ENCODE results near the gene FOXRED2. TPM values are rescaled to one million over a fixed set of nuclear protein-coding genes. Genes with fewer than 3 reads are reported as not detected.
"Not testable (repeated sequence)": the region's sequence is repeated elsewhere in the genome, so short reads cannot be mapped to it uniquely, and the experiment has no call there.

The FOXRED2 gene
- total RNA-seq, 1 experiment from 2014 or later = 4.5 TPM

DNA sequence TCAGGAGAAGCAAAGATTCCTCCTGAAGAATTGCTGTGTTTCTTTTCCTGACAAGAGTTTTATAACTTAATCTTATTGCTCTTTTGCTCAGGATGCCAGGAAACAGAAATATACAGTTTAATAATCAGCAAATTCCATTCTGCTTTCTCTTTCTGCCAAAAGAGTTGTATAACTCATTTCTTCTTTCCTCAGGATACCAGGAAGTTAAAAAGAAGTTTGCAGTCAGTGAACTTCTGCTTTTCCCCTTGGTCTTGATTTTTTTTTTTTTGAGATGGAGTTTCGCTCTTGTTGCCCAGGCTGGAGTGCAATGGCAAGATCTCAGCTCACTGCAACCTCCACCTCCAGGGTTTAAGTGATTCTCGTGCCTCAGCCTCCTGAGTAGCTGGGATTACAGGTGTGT is 13.1 kb upstream of the FOXRED2 start:
- not testable (repeated sequence) for DNase-seq (ENCODE audit: low read depth)

DNA sequence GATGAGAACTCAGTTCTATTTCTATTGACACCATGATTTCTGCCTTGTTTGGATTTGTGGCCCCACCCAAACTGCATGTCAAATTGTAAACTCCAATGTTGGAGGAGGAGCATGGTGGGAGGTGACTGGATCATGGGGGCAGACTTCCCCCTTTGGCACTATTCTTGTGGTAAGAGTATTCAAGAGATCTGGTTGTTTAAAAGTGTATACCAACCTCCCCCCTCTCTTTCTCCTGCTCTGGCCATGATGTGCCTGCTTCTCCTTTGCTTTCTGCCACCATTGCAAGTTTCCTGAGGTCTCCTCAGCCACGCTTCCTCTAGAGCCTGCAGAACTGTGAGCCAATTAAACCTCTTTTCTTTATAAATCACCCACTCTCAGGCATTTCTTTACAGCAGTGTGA is 7.9 kb upstream of the FOXRED2 start:
- no peak for DNase-seq (ENCODE audit: low read depth)

DNA sequence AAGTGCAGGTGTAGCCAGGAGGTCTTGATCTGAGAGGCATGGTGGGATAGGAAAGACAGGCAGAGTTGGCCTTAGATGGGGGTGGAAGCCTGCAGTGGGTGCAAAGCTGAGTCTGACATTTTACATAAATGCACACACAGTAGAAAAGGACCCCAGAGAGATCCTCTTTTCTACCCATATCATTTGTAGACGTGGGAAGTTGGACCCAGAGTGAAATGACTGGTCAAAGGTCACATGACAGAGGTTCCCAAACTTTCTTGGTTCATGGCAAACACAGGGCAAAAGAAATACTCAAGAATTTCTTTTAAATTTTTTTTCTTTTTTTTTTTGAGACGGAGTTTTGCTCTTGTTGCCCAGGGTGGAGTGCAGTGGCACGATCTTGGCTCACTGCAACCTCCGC is 6.2 kb upstream of the FOXRED2 start:
- no peak for DNase-seq (ENCODE audit: low read depth)

DNA sequence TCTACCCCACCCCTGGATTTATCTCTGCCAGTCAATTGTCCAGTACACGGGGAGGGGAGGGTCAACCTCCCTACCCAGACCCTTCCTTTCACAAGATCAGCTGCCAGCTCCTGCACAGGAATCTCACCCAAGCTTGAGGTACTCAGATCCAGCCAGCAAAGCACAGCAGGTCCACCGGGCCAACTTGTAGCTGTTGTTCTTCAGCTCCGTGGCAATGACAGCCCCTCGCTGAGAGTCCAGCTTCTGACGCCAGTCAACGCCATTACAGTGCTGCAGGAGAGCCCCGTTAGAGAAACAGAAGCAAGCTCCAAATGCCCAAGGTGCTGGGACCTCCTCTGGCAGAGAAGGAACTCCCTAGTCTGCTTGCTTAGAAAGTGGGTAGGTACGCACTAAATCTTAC is 5.5 kb upstream of the FOXRED2 start:
- DNase-seq (ENCODE audit: low read depth) = no peak

DNA sequence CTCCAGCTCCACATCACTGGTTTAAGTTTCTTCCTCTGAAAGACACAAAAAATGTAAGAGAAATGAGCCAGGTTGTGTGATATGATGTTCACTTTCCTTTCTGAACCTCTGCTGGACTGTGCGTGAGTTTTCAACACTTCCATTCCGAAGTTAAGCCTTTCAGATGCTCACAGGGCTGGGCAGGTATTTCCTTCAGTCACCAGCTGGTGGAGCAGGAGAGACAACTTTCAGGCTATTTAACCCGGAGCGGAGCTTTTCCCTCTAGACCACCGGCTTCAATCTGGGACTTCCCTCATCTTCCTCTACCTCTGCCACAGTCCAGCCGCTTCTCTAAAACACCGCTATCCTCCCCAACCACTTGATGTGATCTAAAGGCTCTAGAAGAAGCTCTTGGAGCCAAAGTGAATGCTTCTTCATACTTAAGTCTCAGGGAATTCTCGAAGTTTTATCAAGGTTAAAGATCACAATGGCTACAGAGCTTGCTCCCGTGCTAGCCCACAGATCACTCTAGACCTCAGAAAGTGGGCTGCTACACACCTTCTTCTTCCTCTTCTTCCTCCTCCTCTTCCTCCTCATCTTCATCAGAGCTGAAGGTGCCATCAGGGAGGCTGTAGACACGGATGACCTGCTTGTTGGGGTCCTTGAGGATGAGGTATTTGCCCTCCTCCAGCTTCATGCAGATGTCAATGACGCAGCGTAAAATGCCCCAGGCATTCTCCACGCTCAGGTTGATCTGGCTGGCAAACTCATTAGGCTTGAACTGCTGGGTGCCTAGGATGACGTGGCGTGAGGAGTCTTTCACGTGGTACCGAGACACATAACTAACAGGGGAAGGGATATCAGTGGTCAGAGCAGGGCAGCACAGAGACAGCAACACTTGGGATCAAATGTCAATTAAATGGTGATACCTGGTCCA is 4.4 kb upstream of the FOXRED2 start:
- DNase-seq (ENCODE audit: low read depth) = peak; percentile 56

DNA sequence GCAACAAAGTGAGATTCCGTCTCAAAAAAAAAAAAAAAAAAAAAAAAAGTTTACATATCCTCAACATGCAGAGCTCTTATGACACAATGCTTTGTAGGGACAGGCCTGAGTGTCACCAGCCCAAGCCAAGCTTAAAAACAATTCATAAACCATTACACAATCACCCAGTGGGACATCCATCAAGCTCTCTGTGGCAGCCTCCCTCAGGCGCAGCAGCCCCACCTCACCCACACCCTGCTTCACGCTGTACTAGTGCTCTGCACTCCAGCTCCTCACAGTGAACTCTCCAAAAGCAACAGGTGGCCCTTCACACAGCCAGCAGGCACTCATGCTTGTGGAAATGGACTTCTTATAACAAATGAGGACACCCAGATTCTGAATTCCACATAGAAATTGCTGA is 3.5 kb upstream of the FOXRED2 start:
- DNase-seq (ENCODE audit: low read depth) = no peak

DNA sequence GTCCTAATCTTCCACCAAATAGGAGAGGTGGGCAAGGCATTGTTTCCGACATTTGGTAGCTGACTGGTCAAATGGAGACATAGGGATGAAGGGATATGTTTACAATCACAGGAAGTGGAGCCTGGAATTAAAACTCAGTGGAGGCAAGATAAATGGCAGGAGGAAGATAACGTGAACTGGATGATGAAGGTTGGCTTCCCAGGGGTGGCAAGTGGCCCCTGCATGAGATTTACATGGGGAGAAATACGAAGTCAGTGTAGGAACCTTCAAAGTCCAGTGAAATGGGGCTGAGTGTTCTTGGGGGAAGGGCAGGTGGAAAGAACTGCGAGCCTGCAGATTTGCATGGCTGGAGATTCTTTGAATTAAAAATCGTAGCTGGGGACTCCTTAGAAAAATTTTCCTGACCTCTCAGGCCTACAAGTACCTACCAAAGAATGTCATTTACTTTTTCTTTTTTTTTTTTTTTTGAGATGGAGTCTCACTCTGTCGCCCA is 724 bp upstream of the FOXRED2 start:
- DNase-seq (ENCODE audit: low read depth) = no peak

DNA sequence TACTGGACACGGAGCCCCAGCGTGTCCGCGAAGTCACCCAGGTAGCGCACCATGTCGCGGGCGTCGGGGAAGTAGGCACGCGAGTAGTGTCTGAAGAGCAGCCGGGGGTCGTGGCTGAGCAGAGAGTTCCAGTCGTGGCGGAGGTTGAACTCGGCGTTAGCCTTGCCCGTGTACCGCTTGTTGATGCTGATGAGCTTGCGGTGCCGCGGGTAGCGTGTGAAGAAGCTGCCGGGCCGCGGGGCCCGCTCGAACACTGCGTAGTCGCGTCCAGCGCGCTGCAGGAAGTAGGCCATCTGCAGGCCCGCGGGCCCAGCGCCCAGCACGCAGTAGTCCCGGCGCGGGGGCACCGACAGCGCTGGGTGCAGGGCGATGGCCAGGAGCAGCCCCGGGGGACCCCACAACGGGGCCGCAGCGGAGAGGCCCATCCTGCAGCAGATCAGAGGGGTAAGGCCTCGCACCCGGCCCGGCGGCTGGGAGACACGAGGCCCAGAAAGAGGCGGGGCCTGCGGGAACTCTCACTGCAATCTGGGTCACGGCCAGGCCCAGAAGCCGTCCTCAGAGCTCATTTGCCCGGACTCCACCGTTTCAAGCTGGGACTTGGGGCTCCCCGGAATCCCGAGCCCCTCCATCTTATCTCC is 723 bp downstream of the FOXRED2 start:
- no peak for DNase-seq (ENCODE audit: low read depth)

DNA sequence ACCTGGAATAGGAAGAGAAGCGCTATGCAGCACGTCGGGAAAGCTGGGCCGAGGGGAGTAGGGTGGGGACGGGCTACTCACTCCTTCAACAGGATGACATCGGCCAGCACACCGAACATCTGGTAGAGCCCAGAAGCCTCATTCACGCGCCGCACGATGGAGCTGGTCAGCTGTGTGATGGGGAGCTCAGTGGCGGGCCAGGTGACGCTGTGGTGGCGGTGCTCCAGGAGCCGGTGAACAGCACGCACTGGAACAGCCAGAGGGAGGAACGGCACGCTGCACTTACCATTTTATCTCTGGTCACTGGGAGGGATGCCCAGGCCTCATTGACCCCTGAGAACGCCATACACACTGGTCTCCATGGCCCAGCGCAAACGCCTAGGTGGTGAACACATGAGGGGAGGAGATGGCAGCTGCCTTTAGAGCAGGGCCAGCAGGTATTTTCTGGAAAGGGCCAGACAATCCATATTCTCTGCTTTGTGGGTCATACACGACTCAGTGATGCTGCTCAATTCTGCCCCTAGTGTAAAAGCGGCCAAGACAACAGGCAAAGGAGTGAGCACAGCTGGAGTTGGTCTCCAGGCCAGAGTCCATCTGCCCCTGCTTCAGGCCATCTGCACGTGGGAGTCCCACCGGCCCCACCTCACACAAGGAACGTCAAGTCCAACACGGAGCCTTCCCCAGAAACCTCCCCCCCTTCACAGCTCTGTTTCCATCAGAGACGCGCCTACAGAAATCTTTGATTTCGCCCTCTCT is 8.8 kb downstream of the FOXRED2 start:
- no peak for DNase-seq (ENCODE audit: low read depth)

DNA sequence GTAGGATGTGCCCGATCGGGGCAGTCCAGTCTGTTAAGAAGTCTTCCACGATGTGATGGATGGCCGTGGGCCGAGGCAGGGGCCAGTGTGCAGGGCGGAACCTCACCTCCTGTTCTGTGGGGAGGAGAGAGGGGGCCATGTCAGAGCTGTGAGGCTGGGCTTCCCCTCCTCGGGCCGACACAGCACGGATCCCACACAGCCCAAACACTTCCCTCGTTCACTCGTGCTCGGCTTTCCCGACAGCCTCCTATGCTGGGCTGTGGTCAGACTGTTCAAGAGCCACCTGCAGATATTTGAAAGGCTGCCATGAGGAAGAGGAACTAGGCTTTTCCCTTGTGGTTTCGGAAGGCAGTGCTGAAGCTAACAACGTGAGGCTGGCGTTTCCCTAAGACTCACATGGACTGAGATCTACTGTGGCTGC is 13.1 kb downstream of the FOXRED2 start:
- no peak for DNase-seq (ENCODE audit: low read depth)

DNA sequence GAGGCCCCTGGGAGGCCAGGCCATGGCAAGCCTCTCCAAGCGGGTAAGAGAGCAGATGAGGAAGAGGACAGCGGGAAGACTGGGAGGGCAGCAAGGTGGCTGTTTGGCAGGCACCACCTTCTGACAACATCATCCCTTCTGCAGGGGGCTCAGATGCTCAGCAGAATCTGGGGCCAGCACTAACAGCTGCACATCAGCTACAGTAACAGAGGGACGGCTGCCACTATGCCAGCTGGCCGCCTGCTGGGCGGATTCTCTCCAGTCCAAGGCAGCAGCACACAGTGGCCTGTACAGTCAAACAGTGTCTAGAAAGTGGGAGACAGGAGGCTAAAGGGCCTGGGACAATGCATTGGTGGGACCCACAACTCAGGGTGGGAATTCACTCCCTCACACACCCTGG is 14.7 kb downstream of the FOXRED2 start:
- no peak for DNase-seq (ENCODE audit: low read depth)

DNA sequence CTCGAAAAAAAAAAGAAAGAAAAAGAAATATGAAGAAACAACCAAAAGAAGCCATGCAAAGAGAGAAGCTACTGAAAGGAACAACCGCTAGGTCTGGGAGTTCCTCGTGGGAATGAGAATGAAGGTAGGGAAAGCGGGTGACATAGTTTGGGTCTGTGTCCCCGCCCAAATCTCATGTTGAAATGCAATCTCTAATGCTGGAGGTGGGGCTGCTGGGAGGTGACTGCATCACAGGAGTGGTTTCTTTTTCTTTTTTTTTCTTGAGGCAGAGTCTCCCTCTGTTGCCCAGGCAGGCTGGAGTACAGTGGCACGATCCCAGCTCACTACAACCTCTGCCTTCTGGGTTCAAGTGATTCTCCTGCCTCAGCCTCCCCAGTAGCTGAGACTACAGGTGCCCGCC is 15.7 kb downstream of the FOXRED2 start:
- DNase-seq (ENCODE audit: low read depth) = no peak

DNA sequence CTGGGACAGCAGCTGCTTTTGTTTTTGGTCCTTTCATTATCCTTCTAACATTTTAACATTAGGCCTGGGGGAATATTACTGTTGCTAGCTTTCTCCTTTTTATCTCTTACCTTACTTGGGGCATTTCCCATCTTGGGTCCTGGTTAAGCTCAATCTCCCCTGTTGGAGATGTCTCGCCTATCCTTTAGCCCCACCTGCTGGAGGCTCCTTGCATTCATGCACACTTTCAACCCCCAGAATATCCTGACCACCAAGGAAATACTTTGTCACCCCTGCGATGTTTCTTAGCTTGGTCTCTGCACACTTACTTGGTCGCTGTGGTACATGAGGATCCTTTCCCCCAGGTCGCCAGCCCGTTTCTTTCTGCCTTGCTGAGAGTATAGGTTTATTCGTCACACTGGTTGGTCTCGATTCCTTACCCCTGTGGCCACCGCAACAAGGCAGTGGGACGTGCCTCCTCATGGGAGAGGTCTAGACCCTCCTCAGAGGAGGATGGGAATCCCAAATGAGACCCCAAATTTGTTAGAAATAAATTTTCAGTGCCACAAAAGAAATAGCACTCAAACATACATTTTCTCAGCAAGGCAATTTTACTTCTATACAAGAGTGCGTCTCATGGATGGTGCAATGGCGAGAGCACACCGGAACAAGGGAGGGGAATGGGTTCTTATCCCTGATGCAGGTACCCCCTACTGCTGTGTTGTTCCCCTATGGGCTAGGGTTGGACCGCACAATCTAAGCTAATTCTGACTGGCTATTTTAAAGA is 20.0 kb downstream of the FOXRED2 start:
- peak; percentile 65 for DNase-seq (ENCODE audit: low read depth)

DNA sequence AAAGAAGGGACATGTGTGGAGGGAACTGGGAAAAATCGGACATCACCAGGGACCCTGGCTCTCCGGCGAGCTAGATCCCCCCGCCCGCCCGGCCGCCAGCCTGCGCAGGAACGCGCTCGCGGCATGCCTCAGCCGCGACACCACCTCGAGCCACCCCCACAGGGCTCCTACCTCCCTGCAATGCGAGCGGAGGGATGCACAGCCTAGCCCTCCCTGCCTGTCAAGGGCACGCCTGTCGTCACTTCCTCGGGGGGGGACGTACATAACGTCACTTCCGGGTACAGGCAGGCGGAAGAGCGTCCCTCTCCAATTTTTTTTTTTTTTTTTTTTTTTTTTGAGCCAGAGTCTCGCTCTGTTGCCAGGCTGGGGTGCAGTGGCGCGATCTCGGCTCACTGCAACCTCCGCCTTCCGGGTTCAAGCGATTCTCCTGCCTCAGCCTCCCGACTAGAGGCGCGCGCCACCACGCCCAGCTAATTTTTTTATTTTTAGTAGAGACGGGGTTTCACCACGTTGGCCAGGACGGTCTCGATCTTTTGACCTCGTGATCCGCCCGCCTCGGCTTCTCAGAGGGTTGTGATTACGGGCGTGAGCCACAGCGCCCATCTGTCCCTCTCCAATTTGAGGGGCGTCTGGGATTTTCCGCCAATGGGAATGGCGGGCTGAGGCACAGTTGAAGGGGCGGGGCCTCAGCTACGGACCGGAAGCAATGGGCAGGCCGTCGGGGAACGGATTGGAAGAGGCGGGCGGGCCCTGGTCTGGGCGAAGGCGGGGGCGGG is 25.3 kb downstream of the FOXRED2 start, which contains the start of gene TXN2:
Gene TXN2 (minus strand): TSS at position 248 of the 776 bp plus-strand sequence. CDS start 803 bp downstream, outside the sequence.
- peak; percentile 98 for DNase-seq (ENCODE audit: low read depth)

DNA sequence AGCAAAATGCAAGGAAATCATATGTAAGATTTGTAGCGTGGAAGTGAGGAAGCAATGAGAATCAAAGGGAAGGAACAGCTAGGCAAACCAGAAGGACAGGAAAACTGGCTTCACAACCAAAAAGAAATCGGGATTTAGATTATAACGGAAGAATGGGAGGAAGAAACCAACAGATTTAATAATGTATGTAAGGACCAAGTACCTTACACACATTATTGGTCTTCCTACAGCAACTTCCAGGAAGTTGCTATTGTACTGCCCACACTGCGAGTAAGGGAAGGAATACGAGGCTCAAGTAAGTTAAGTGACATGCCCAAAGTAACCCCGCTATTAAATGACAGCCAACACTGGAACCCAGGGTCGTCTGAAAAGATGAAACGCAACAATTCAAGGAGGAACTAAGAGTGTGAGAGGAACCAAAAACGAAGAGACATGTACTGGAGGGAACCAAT is 25.9 kb downstream of the FOXRED2 start:
- DNase-seq (ENCODE audit: low read depth) = no peak

DNA sequence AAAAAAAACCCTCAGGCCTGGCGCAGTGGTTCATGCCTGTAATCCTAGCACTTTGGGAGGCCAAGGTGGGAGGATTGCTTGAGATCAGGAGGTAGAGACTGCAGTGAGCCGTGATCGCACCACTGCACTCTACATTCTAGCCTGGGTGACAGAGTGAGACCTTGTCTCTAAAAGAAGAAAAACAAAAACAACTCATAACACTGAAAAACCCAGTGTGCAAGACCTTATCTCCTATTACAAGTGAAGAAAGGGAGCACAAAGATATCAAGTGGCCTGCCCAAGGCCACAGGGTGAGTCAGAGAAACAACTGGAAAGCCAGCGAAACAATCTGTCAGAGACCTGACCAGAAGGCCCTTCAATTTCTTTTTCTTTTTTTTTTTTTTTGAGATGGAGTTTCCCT is 27.9 kb downstream of the FOXRED2 start:
- no peak for DNase-seq (ENCODE audit: low read depth)

DNA sequence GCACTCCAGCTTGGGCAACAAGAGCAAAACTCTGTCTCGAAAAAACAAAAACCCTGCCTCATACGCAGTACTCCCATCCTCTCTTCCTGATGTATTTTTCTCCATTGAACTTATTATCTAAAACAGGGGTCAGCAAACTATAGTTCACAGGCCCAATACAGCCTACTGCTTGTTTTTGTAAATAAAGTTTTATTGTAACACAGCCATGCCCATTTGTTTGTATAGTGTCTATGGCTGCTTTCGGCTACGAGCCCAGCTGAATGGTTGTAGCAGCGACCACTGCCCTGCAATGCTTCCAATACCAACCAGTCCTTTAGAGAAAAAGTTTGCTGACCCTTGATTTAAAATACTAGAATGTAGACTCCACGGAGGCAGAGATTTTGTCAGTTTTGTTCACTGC is 31.5 kb downstream of the FOXRED2 start:
- no peak for DNase-seq (ENCODE audit: low read depth)

DNA sequence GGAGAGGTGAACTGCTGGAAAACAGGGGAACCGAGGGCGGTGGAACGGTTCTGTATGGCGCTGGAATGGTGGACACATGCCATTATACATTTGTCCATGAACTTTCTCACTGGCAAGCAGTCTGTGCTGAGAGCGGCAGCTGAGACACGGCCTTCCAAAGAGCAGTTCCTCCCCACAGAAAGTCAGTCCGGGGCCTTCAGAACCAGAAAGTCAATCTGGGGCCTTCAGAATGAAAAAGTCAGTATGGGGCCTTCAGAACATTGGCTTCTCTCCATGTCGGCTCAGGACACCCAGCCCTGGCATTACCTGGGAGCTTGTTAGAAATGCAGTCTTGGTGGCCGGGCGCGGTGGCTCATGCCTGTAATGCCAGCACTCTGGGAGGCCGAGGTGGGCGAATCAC is 34.2 kb downstream of the FOXRED2 start:
- no peak for DNase-seq (ENCODE audit: low read depth)

DNA sequence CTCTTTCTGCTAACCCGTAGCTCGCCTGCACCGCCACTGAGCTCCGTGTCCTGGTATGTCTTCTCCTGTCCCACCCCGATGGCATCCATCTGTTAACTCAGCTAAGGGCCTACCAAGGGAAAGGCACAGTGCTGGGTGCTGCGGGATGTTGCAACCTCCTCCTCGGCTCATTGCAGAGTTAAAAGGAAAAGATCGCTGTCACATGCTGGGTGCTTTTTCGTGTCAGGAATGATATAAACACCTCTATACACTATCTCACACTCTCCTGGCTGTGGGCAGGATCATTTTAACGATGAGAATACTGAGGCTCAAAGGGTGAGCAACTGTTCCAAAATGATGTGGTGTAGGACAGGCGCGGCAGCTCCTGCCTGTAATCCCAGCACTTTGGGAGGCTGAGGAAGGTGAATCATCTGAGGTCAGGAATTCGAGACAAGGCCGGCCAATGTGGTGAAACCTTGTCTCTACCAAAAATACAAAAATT is 35.5 kb downstream of the FOXRED2 start:
- peak; percentile 83 for DNase-seq (ENCODE audit: low read depth)

DNA sequence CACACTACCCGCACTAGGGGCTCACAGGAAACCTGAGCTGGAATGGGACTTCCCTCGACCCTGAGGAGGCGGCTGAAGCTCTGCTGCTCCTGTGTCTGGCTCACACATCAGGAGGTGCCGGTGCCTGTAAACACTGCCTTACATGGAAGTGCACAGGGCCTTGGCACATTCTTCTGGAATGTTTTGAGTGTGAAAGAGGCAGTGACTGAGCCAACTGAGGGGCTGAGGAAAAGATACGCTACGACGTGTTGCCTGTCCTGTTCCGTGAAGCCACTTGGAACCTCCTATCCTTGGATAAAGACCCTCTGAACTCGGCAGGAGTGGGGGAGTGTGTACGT is 35.9 kb downstream of the FOXRED2 start:
- DNase-seq (ENCODE audit: low read depth) = peak; percentile 52

All from Daoy (cell line).